ENCODE data around the gene LARGE1.

DNA sequence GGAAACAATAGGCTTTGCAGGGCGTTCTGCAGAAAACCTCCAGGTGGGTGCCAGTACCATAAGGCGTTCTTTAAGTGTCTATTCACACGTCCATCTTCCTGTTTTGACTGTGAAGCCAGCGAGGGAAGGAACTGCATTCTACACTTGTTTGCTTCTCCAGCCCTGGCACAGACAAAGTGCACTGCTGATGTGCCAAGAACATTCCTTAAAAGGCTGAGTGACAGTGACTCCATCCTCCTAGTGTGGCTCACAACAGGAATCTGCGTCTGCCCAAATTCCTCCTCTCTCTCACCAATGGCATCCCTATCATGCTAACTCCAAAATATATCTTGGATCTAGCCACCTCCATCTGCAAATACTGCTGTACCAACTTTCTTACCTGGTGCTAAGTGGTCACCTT lies 454.7 kb downstream of the LARGE1 start:
- TF ChIP-seq, protein P1, sequence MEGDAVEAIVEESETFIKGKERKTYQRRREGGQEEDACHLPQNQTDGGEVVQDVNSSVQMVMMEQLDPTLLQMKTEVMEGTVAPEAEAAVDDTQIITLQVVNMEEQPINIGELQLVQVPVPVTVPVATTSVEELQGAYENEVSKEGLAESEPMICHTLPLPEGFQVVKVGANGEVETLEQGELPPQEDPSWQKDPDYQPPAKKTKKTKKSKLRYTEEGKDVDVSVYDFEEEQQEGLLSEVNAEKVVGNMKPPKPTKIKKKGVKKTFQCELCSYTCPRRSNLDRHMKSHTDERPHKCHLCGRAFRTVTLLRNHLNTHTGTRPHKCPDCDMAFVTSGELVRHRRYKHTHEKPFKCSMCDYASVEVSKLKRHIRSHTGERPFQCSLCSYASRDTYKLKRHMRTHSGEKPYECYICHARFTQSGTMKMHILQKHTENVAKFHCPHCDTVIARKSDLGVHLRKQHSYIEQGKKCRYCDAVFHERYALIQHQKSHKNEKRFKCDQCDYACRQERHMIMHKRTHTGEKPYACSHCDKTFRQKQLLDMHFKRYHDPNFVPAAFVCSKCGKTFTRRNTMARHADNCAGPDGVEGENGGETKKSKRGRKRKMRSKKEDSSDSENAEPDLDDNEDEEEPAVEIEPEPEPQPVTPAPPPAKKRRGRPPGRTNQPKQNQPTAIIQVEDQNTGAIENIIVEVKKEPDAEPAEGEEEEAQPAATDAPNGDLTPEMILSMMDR (conservative IDR thresholded peaks at IDR 0.05; ENCODE audit: low read length), result no peak
- no peak for TF ChIP-seq EZH2phosphoT487 (IDR thresholded peaks at IDR 0.05; ENCODE audit: borderline replicate concordance)
